Measurements from ENCODE around the gene PNPO. TPM values are rescaled to one million over a fixed set of nuclear protein-coding genes. Genes with fewer than 3 reads are reported as not detected.

Gene PNPO
- total and polyA plus RNA-seq, 2 of the 8 experiments (the other 6 are each of a cell fraction or from before 2014, with no cell fraction given), result 7.0 to 8.1 TPM

GRCh38 chr17:47895347-47895855, 46.0 kb upstream of the PNPO start (continued):
- TF ChIP-seq CHD2 (IDR thresholded peaks at IDR 0.05; ENCODE audit: low read length) (no peak), SP2 (IDR thresholded peaks at IDR 0.05; ENCODE audit: low read length) (no peak), ZNF274 (IDR thresholded peaks at IDR 0.05; ENCODE audit: borderline replicate concordance, extremely low read depth, low read length) (no peak), CTCF (IDR thresholded peaks at IDR 0.05; ENCODE audit: control extremely low read depth in 1 of 3, insufficient read depth in 1 of 3, low read depth in 1 of 3, low read length in 3 of 3) (no peak), RXRA (IDR thresholded peaks at IDR 0.05; ENCODE audit: insufficient read depth, low read depth, low read length) (no peak), MAX (IDR thresholded peaks at IDR 0.05) (0 out of 2 replicates have a peak, but pooled peaks have one; percentile 0), POLR2AphosphoS5 (IDR thresholded peaks at IDR 0.05; ENCODE audit: low read depth, low read length) (peak; percentile 82), NRF1 (IDR thresholded peaks at IDR 0.05; ENCODE audit: low read depth, low read length) (no peak), JUND (IDR thresholded peaks at IDR 0.05; ENCODE audit: low read length) (no peak), ASH2L (IDR thresholded peaks at IDR 0.05; ENCODE audit: low read length) (peak; percentile 3), KDM4A (IDR thresholded peaks at IDR 0.05; ENCODE audit: low read depth, low read length, severe bottlenecking) (no peak), HDAC2 (IDR thresholded peaks at IDR 0.05; ENCODE audit: borderline replicate concordance in 1 of 2, low read depth in 2 of 2, low read length in 2 of 2) (peak in 1 of 2 experiments; percentile 32; a peak in 1 of 4 replicates), TAF1 (IDR thresholded peaks at IDR 0.05; ENCODE audit: low read depth, low read length) (peak; percentile 86), BACH1 (IDR thresholded peaks at IDR 0.05; ENCODE audit: low read length) (no peak), POLR2A (IDR thresholded peaks at IDR 0.05; ENCODE audit: control extremely low read depth in 1 of 2, low read depth in 2 of 2, low read length in 2 of 2) (peak; percentile 66 to 85), RNF2 (IDR thresholded peaks at IDR 0.05; ENCODE audit: borderline replicate concordance, low read depth, low read length, missing control alignments, poor library complexity, severe bottlenecking) (no peak)

All from H1 (cell line).